HG03378 (cell line): ENCODE measurements around the gene SRPK3.
"Not testable (repeated sequence)": the region's sequence is repeated elsewhere in the genome, so short reads cannot be mapped to it uniquely, and the experiment has no call there.

ENCODE experiments used
- ATAC-seq: cut with Tn5 transposase; IDR thresholded peaks from one replicate; pipeline ENCODE4 v1.9.1; 2021; ENCODE audit warnings: mild to moderate bottlenecking, moderate library complexity; ENCODE audit not compliant: unreplicated experiment

The SRPK3 gene

DNA sequence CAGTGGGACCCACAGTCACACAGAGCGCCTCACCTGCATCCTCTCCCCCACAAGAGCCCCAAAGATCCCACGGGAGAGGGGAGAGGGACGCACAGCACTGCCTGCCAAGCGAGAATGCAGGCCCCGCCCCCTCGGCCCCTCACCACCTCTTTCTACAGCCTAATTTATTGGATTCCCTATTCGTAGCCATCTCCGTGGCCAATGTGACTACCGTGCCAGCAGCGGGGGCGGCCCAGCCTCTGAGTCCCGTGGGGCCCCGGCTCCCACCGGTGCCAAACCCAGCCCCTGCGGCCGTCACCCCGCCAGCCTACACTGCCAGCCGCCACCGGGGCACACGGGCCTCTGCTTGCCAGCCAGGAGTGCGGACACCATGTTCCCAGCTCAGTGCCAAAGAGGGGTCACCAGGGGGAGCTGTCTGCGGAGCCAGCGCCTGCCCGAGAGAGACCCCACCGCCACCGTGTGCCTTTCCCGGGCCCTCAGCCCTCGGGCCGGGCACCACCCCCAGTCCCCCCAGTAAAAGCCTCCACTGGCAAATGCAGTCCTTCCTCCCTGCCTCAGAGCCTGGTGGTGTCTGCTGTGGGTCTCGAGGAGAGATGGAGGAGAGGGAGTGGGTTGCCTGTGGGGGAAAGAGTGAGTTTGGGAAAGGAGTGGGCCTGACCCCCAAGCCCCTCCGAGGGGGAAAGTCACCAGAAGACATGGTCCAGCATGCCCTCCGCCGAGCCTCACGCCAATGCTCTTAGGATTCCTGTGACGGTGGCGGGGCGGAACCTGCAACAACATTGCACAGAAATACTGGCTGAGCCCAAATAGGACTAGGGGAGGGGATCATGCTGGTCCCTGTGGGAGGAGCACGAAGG is 36.4 kb upstream of the SRPK3 start:
- ATAC-seq, result no peak

DNA sequence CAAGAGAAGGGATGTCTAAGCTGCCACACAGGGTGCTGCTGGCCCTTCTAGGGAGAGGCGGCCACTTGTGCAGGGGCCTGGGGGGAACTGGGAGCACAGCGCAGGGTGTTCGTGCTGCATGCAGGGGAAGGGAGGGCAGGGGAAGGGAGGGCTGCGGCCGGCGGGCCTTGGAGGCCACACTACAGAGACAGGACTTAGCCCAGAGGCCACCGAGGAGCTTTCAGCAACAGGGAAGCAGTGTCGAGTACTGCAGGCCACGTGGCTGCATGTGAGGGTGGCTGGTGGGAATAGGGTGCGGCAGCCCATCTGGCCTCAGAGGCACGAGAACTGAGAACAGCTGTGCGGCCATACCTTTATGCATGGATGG is 35.8 kb upstream of the SRPK3 start:
- not testable (repeated sequence) for ATAC-seq

DNA sequence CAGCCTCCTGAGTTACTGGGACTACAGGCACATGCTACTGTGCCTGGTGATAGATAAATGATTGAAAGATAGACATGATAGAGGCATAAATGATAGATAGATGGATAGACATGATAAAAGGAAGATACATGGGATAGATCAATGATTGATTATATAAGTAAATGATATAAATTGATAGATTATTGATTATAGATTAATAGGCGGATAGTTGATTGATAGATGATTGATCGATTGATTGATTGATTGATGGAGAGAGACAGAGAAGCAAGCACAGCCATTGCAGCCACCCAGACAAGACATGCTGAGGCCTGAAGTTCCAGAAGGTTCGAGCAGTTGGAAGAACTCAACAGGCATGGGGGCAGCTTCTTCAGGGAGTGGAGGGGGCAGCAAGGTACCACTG is 34.5 kb upstream of the SRPK3 start:
- ATAC-seq, result no peak

DNA sequence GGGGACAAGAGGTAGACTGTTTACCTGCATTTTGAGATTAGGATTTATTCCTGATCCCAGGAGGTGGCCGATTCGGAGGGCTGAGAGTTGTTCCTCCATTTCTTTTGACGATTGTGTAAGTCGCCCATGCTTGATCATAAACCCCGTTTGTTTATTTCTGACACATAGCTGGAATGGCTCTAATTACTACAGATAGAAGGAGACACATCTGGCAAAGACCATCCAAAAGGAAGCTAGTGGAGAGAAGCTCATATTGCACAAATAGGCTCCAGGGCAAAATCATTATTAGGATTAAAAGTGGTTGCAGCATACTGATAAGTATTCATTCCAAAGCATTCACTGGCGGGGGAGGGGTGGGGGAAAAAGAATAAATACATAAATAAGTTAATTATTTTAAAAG is 33.9 kb upstream of the SRPK3 start:
- ATAC-seq, result not testable (repeated sequence)

DNA sequence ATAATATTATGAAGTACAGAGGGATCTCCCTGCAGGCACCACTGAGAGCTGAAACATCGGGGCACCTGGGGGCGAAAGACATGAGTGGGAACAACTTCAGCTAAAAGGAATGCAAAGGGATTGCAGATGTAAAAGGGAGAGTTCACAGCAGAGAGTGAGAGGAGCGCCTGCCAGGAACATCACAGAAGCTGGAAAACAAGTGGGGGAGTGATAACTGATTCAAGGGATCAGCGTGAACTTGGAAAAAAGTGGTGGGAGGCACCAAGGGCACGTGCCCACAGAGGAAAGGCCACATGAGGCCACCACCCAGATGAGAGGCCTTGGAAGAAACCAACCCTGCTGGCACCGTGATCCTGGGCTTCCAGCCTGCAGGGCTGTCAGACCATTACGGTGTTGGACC is 31.8 kb upstream of the SRPK3 start:
- ATAC-seq, result not testable (repeated sequence)

DNA sequence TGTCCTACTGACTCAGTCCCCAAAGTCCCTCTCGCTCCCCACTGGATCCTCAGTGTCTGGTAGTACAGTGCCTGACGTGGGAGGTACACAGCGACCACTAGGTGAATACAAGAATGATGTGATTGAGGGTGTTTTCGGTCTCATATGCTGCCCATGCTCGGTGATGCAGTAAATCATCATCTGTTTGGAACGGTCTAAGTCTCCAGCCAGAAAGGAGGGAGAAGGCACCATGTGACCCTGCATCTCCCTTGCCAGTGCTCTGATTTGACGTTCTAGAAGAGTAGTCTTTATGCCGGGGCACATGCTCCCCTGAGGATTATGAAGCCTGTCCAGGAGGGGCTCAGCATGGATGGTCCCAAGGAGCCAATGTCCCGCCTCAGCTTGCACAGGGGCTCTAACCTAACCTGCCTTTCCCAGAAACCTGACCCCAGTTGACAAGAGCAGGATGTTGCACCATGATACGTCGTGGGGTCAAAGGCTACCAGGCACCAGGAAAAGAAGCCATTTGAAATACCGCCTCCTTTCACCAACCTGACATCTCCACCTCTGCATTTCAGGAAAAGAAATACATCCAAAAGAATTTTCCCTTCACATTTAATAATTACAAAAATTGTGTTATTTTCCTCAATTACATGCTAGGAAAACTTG is 30.6 kb upstream of the SRPK3 start:
- ATAC-seq, result no peak

DNA sequence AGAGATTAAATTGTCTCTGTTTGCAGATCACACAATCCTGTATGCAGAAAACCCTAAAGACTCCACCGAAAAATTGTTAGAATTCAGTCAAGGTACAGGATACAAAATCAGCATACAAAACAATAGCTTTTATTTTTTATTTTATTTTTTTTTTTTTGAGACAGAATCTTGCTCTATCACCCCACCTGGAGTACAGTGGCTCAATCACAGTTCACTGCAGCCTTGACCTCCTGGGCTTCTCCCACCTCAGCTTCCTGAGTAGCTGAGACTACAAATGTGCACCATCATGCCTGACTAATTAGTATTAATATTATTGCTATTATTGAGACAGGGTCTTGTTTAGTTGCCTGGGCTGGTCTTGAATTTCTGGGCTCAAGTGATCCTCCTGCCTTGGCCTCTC is 25.7 kb upstream of the SRPK3 start:
- no peak for ATAC-seq

DNA sequence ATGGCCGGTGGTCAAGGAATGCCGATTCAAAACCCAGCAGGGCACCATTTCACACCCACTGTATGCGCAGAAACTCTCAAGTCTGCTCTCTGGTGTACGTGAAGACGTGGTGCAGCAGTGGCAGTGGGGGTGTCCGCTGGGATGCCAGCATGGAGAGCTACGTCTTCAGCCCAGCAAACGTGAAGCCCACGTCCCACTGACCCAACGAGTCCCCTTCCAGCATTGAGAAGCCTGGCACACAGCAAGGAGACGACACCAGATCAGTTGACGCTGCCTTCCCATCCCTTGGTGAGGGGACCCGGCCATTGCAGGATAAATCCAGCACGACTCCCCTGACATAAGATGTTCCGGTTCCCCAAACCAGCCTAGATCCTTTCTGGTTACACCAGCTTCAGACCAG is 19.0 kb upstream of the SRPK3 start:
- ATAC-seq, result no peak

DNA sequence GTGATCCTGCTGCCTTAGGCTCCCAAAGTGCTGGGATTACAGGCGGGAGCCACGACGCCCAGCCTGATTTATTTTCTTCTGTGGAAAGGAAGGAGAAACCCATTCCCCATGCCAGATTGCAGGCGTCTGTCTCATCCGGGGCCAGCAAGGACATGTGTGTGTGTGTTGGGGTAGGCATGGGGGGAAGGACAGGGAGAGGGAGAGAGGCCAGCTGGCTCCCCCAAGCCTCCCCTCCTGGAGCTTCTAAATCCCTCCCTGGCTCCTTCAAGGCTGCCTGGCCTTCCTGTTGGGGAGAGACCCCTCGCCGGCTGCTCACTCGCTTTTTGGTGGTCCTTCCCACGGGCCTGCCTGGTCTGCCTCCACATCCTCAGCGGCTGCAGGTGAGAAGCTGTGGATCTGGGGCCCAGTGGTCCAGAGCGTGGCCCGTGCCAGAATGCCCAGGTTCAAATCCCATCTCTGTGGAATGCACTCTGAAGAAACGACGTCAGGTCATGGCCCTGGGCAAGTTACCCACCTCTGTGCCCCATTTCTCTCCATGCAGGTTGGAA is 18.1 kb upstream of the SRPK3 start:
- ATAC-seq, result no peak

DNA sequence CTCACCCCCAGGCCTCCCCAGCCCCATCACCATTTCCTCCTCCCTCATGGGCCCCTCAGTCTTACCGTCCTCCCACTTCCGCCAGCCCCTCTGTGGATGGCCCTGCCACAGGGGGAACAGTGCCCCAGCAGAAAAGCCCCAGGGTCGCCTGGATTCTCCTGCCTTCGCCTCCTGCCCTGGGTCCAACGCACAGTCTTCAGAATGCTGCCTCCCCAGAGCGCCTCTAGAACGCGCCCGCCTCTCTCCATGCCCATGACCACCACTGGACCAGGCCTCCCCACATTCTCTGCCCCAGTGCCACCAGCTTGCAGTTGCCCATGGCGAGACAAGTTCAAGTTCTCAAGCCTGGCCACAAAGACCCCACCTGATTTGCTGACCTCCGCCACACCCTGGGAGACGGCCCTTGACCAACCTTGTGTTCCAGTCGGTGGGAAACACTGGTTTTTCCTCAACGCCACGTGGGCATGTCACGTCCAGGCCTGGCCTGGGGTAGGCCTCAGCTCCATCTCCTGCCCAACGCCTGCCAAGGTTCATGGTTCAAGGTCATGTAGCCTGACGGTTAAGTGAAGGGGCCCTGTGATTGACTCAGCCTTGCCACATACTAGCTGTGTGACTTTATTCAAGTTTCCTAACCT is 17.4 kb upstream of the SRPK3 start:
- no peak for ATAC-seq

DNA sequence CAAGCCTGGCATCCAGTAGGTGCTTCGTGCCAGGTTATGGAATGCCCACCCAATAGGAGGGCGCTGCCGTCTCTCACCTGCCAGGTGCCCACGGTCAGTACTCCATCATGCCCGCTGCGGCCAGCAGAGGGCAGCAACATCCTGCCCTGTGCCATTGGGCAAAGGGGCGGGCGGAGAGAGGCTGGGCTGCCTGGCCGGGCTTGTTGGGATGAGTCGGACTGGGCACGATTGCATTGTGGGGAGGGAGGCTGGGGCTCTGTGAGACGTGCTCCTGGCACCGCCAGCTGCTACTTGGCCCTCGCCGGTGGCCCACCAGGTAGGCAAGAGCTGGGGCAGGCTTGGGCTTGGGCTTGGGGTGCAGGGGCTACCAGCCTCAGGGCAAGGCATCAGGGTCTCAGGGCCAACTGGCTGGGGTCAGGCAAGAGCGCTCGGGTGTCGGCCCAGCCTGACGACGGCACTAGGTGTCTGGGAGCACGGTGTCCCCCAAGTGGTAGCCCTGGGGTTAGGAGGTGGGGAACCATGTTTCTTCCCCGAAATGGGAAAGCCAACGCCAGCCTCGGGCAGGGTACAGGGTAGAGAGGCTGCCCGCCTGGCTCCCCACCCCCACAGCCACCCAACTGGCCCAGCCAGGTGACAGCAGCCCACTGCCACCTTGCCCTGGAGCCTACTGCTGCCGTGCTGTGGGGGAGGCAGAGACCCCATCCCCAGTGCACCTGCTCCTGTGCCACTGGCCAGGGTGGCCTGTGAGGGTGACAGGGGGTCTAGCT is 16.7 kb upstream of the SRPK3 start, which contains the start of gene PLXNB3:
Gene PLXNB3 (plus strand): TSS at position 261 of the 767 bp plus-strand sequence. CDS start 1,287 bp downstream, outside the sequence.
- peak; percentile 56 for ATAC-seq

DNA sequence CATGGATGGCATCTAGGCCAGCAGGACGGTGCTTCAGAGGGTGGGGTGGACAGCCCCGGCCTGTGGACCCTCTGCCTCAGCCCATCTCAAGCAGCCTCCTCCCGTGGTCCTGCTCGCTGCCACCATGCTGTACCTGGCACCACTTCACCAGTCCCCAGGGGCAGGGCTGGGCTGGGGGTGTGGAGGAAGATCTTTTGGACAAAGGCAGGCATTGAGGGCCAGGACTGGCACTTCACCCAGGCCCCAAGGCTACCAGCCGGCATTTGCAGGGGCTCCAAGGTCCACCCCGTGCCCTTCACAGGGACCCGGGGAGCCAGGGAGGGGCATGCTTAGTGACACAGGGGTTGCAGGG is 16.1 kb upstream of the SRPK3 start:
- ATAC-seq, result no peak

DNA sequence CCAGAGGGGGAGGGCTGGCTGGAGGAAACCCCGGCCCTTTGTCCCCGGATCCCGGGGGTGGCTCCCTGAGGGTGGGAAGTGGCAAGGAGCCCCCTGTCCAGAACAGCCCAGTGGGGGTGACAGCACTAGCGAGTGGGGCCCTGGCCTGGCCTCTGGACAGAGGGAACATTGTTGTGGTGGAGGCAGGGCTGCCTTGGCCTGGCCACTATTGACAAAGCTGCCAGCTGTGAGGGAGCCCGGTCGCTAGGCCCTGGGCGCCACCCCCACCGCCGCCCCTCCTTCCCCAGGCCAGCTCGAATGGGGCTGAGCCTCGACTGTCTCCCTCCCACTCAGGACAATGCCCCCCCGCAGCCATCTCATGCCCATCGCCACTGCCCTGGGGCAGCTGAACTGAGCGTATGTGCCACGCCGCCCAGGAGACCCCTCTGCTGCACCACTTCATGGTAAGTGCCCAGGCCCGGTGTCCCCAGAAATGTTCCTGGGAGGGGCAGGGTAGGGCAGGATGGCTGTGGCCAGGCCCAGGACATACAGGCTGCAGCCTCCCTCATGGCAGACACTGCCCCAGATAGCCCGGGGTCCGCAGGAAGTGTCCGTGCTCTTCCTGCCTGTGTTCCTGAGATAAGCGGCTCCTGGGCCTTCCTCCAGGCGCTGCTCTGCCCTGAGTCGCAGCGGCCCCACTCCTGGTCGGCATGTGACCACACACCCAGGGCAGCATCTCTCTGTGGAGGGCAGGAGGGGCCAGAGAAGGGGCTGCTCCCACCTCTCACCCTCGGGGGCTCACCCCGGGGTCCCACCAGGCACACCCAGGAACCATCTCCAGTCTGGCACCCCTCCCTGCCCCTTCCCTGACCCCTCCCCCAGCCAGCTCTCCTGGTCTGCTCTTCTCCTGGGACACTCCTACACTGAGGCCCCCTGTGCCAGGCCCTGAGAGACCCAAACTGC is 15.4 kb upstream of the SRPK3 start:
- ATAC-seq, result no peak

DNA sequence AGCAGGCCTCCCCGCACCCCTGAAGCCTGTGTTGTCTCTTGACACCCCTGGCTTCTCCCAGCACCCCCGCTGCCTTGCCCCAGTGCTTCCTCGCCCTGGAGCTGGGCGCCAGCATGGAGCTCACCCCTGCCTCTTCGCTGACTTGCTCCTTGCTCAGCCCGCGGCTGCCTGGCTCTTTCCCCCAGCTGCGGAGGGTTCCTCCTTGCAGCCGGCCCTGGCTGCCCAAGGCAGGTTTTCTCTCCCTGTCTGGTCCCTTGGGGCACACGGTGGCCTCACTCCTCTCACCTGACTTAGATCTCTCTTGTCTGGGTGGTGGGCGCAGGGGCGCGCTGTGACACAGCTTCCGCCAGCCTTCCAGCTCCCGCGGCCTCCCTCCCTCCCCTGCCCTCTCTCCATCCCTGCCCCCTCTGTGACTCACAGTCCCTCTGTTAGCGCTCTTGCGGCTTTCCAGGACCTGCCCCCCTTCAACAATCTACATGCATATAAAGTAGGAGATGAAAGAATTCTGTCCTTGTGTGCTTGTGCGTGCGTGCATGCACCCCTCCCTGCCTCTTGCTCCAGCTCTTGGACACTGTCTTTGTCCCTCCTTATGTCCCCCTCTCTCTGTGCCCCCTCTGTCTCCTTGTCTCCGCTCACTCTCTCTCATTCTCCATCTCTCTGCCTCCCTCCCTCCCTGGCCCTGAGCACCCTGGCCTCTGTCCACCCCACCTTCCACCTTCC is 14.6 kb upstream of the SRPK3 start:
- no peak for ATAC-seq

DNA sequence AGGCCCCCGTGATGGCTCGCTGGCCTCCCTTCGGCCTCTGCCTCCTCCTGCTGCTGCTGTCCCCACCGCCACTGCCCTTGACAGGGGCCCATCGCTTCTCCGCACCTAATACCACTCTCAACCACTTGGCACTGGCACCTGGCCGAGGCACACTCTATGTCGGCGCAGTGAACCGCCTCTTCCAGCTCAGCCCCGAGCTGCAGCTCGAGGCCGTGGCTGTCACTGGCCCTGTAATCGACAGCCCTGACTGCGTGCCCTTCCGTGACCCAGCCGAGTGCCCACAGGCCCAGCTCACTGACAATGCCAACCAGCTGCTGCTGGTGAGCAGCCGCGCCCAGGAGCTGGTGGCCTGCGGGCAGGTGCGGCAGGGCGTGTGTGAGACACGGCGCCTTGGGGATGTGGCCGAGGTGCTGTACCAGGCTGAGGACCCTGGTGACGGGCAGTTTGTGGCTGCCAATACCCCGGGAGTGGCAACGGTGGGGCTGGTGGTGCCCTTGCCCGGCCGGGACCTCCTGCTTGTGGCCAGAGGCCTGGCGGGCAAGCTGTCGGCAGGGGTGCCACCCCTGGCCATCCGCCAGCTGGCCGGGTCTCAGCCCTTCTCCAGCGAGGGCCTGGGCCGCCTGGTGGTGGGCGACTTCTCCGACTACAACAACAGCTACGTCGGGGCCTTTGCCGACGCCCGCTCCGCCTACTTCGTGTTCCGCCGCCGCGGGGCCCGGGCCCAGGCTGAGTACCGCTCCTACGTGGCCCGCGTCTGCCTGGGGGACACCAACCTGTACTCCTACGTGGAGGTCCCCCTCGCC is 13.8 kb upstream of the SRPK3 start:
- no peak for ATAC-seq

DNA sequence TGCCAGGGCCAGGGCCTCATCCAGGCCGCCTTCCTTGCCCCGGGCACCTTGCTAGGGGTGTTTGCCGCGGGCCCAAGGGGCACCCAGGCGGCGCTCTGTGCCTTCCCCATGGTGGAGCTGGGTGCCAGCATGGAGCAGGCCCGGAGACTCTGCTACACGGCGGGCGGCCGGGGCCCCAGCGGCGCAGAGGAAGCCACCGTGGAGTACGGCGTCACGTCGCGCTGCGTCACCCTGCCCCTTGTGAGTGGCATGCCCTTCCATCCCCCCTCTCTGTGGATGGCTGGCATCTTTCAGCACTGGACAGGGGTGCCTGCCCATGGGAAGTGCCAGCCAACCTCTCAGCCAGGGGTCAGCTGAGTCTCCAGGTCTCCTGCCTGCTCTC is 13.2 kb upstream of the SRPK3 start:
- ATAC-seq, result no peak

DNA sequence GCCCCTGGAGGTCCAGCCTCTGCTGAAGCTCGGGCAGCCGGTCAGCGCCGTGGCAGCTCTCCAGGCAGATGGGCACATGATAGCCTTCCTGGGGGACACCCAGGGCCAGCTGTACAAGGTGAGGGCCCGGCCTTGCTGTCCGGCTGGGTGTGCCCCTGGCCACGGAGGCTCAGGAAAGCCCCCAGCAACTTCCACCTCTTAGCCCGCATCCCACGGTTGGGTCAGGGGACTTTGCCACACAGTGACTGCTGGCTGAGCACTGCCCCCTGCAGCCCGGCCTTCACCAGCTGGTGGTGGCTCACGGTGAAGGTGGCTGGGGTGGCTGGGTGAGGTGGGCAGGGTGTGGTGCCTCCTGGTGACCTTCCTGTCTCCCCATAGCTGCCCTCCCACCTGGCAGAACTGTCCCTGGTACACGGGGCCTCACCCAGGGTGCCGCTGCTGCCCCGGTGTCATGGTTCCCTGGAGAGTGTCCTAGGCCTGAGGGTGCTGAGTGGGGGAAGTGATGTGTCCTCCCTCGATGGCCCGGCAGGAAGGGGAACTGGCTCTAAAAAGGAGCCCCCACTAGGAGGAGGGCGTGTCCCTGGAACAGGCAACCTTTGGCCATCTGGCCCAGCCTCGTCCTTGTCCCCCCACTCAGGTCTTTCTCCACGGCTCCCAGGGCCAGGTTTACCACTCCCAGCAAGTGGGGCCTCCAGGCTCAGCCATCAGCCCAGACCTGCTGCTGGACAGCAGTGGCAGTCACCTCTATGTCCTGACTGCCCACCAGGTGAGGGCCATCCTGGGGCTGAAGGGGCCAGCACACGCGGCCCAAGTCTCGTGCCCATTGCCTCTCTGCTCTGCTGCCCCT is 12.3 kb upstream of the SRPK3 start:
- ATAC-seq, result no peak
